Activated naive CD8-positive, alpha-beta T cell treated with anti-CD3 and anti-CD28 coated beads, Interleukin-2, amount 10 ng/mL, durations not matched to agents 7 days and 5 days (primary cell): ENCODE results near the gene KMT2A. TPM values are rescaled to one million over a fixed set of nuclear protein-coding genes. Genes with fewer than 3 reads are reported as not detected.
A peak's percentile ranks its signal among the peaks of the same experiment; 100 is the strongest.
"Not testable (repeated sequence)": the region's sequence is repeated elsewhere in the genome, so short reads cannot be mapped to it uniquely, and the experiment has no call there.

Experiments
- ATAC-seq: fragments of 150-1000 bp; cut with Tn5 transposase; one replicate; pipeline ENCODE4 v1.10.0; 2021; ENCODE audit warnings: low read depth, moderate library complexity
- POLR2A ChIA-PET: fragments of 350-600 bp; sonication (Branson Sonifier 250); formaldehyde crosslinking; loops from one replicate; lab custom pipeline; 2021; ENCODE audit warnings: antibody characterized with exemption; lab: Charles Lee
- DNase-seq: peaks from one replicate; pipeline ENCODE4 v3.0.0; 2021
- H3K27ac Mint-ChIP-seq: one replicate; pipeline ENCODE4 v1.8.0; 2022; ENCODE audit warnings: mild to moderate bottlenecking, mixed read lengths
- H3K27me3 Mint-ChIP-seq: one replicate; pipeline ENCODE4 v1.8.0; 2022; ENCODE audit warnings: mild to moderate bottlenecking, moderate library complexity, mixed read lengths
- H3K36me3 Mint-ChIP-seq: one replicate; pipeline ENCODE4 v1.8.0; 2021; ENCODE audit warnings: mild to moderate bottlenecking, mixed read lengths
- H3K4me1 Mint-ChIP-seq: one replicate; pipeline ENCODE4 v1.8.0; 2021; ENCODE audit warnings: mixed read lengths
- H3K4me3 Mint-ChIP-seq: one replicate; pipeline ENCODE4 v1.8.0; 2022; ENCODE audit warnings: mild to moderate bottlenecking, moderate library complexity, mixed read lengths
- H3K9me3 Mint-ChIP-seq: one replicate; pipeline ENCODE4 v1.8.0; 2021; ENCODE audit warnings: mixed read lengths
- total RNA-seq, 2 experiments: library from RNA; stranded (reverse); gene quantifications; one replicate each; pipeline ENCODE4 v1.2.3, GENCODE V29; 2021

Gene KMT2A
- 100 to 1,000 TPM; 117 to 126 TPM for total RNA-seq

DNA sequence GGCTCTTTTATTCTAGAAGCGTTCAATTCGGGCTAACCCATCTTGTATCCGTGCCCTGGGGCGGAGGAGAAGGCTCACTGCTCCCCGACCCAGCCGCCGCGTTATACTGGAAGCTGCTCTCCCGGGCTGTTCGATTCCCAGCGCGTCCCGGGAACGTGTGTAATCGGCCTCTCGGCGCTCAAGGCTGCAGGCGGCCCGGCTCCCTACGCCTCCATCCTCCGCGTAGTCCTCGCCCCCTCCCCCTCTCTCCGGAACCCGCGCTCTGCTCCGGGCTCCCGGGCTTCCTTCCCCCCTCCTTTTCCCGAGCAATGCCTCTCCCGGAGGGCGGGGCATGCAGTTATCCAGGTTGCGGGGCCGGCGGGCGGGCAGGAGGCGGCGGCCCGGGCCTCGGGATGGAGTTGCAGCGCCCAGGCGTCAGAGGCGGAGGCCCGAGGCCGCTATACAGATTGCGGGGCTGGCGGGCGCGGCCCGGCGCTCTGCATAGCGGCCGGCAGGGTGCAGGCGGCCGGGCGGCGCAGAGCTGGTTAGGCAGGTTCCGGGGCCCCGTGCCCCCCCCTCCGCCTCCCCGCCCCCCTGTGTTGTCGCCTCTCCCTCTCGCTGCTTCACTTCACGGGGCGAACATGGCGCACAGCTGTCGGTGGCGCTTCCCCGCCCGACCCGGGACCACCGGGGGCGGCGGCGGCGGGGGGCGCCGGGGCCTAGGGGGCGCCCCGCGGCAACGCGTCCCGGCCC, at the start of gene KMT2A:
TSS of gene KMT2A (plus strand) at position 600 of the 732 bp plus-strand sequence. CDS start at position 621, 21 bp downstream.
- DNase-seq (peak; percentile 99), ATAC-seq (peak; percentile 44)
- Mint-ChIP-seq H3K27ac (peak within 1 kb of the TSS; percentile 94), H3K36me3 (peaks cover 4% of the 10 kb centered on the region), H3K4me3 (peak within 1 kb of the TSS; percentile 98), H3K4me1 (peaks cover 28% of the 10 kb centered on the region), H3K9me3 (no peaks in the 10 kb centered on the region), H3K27me3 (peaks cover 4% of the 10 kb centered on the region)
- POLR2A ChIA-PET = interaction anchor here (0.6 to 2.5 kb wide), 17 partner anchors 8 to 583 kb away, joined by 3 to 22 read pairs (median 3); partner anchors contain the start of genes ARCN1, ATP5MG, CD3G and MPZL3

- Mint-ChIP-seq H3K9me3 (no peaks in the 10 kb centered on the region), H3K36me3 (peaks cover 19% of the 10 kb centered on the region), H3K4me1 (peaks cover 36% of the 10 kb centered on the region), H3K27ac (peak overlapping the region; percentile 86), H3K4me3 (peak overlapping the region; percentile 43), H3K27me3 (no peaks in the 10 kb centered on the region)
- no peak for DNase-seq
- POLR2A ChIA-PET = no interaction called here
- ATAC-seq = no peak
These were observed 40.2 kb upstream of the KMT2A start for GRCh38 chr11:118396097-118396501.

DNA sequence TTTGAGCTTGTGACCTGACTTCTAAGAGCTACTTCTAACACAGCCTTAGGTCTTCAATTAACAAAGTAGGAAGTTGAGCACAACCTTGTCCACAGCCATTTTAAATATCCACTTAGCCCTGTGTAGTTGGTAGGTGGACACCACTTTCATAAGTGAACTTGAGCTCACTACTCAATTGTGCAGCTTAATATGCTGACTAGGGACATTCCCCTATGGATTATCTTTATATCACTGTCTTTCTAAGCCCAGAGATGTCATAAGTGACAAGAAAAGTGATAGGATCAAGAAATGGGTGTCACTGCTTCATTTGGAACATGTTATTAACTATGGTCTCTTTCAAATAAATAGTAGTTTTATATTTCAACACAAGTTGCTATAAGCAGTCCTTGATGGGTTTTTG, 38.8 kb upstream of the KMT2A start:
- Mint-ChIP-seq H3K4me1 (peaks cover 37% of the 10 kb centered on the region), H3K27me3 (no peaks in the 10 kb centered on the region), H3K9me3 (no peaks in the 10 kb centered on the region), H3K27ac (no peak overlapping the region), H3K4me3 (no peak overlapping the region), H3K36me3 (peaks cover 22% of the 10 kb centered on the region)
- DNase-seq (no peak), ATAC-seq (no peak)
- POLR2A ChIA-PET = interaction anchor here (0.7 to 3.9 kb wide), 4 partner anchors 38 to 670 kb away, joined by 3 to 22 read pairs (median 8); partner anchors contain the start of genes KMT2A, UBE4A and VPS11

DNA sequence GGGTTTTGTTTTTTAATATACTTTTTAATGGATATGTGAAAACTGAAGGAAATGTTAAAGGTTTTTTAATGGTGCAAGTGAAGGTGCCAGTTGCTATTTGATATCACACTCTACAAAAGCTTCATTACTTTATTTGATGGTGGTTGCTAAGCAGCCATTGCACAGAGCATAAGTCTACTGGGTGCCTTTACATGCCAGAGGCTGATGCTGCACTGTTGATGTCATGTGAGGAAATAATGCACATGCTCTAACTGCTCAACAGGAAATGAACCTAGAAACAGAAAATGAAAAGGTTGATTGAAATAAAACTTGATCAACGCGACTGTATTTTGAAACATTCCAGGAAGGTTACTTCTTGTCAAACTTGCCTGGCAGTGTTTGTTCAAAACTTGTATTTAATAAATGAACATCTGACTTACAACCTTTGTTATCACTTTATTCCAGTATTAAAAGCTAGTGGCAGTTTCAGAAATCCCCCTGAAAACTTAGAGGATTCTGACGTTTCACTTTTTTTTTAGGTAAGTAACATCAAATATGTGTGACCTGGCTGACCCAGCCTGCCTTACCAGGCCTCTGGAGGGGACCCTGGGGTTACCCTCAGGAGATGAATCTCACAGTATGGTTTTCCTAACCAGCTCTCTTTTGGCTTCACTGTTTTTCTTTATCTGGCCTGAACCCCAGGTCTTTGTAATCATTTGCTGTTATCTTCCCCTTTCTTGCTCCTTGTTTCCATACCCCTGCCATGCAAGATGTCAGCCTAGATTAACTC, 37.3 kb upstream of the KMT2A start:
- peak; percentile 85 for ATAC-seq
- Mint-ChIP-seq H3K36me3 (peaks cover 17% of the 10 kb centered on the region), H3K9me3 (no peaks in the 10 kb centered on the region), H3K27me3 (no peaks in the 10 kb centered on the region), H3K4me3 (peak overlapping the region; percentile 97), H3K4me1 (peaks cover 41% of the 10 kb centered on the region), H3K27ac (peak overlapping the region; percentile 100)
- POLR2A ChIA-PET = interaction anchor here (0.6 to 3.9 kb wide), 5 partner anchors 37 to 94 kb away, joined by 3 to 22 read pairs (median 4); partner anchors contain the start of genes KMT2A and UBE4A
- DNase-seq = no peak

DNA sequence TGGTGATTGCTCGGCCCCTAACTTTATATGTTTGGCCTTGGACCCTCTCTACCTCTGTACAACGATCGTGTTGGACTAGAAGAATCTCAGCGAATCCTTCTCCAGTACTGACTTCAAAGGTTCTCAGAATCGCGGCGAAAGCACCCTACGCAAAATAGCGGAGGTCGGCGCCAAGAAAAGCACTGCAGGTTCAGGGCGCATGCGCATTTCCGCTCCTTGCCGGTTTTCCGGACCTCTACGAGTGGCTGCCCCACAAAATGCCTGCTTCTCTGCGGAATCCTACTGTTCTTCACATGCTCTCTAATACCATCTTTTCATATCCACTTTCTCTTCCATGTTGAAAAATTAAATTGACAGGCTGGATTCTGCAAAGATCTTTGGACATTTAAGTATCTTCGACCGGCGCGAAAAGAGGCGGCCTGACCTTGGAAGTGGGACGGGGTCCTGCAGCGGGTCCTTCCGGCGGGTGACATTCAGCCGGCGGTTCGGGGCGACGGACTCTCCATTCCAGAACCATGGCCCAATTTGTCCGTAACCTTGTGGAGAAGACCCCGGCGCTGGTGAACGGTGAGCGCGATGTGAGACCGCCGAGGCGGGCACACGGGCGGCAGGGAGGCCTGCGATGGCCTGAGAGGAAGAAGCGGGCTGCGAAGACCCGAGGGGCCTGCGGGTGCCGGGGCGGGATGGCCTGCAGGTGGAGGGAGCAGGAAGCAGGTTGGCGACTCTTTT, 35.0 kb upstream of the KMT2A start, which contains the start of gene ATP5MG:
TSS of gene ATP5MG (plus strand) at position 456 of the 729 bp plus-strand sequence. CDS start at position 516, 60 bp downstream.
- H3K4me3 Mint-ChIP-seq = peak within 1 kb of the TSS; percentile 97
- peak; percentile 89 for DNase-seq
- peak within 1 kb of the TSS; percentile 100 for H3K27ac Mint-ChIP-seq
- ATAC-seq = peak; percentile 61
- POLR2A ChIA-PET = interaction anchor here (0.7 to 2.1 kb wide), 3 partner anchors 16 to 34 kb away, joined by 3 to 19 read pairs (median 7); partner anchors contain the start of gene KMT2A
- H3K36me3 Mint-ChIP-seq = peaks cover 16% of the 10 kb centered on the region
- no peaks in the 10 kb centered on the region for H3K9me3 Mint-ChIP-seq
- no peaks in the 10 kb centered on the region for H3K27me3 Mint-ChIP-seq
- H3K4me1 Mint-ChIP-seq = peaks cover 47% of the 10 kb centered on the region

DNA sequence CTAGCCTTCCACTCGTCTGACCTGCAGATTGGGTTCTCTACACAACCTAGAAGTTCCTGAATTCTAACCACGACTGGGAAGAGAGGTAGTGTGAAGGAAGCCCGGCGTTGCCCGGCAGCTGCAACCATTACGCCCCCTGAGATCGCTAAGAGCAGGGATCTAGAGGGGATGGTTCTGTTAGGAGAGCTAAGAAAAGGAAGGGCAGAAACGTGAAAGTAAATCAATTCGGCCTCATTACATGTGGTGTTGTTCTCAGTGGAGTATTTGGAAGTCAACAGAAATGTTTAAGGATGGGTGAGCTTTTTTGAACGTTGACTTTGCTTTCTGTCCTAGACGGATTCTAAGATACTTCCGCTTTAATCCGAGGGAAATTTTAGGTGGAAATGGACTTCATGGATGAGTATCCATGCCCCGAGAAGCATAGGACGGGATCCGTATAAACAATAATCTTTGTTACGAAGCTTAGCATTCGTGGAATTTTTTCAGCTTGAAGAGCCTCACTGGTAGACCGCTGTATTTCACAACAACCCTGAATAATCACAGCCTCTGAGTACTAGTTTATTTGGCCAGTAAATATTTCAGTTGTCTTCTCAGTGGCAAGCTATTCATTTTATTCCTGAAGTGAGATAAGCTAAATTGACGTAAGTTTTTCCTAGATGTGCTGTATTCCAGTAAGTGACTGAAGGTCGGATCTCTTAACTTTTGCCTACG, 34.3 kb upstream of the KMT2A start:
- Mint-ChIP-seq H3K27ac (peak overlapping the region; percentile 100), H3K27me3 (no peaks in the 10 kb centered on the region), H3K9me3 (no peaks in the 10 kb centered on the region), H3K4me1 (peaks cover 43% of the 10 kb centered on the region), H3K4me3 (peak overlapping the region; percentile 97), H3K36me3 (peaks cover 22% of the 10 kb centered on the region)
- POLR2A ChIA-PET = interaction anchor here (0.6 to 2.1 kb wide), 4 partner anchors 16 to 359 kb away, joined by 3 to 19 read pairs (median 6); partner anchors contain the start of gene KMT2A
- DNase-seq = no peak
- no peak for ATAC-seq

DNA sequence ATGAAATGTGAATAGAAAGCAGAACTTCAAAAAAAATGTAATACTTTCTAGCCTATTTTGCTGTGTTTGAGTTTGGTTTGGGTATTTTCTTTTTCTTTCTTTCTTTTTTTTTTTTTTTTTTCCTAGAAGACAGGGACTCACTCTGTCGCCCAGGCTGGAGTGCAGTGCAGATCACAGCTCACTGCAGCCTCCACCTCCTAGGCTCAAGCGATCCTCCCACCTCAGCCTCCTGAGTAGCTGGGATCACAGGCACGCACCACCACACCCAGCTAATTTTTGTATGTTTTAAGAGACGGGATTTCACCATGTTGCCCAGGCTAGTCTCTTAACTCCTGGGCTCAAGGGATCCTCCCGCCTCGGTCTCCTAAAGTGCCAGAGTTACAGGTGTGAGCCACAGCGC, 33.7 kb upstream of the KMT2A start:
- ATAC-seq, H3K9me3 Mint-ChIP-seq, H3K27me3 Mint-ChIP-seq, DNase-seq: not testable (repeated sequence)
- H3K36me3 Mint-ChIP-seq = peaks cover 22% of the 10 kb centered on the region
- H3K4me3 Mint-ChIP-seq = peak overlapping the region; percentile 97
- peaks cover 42% of the 10 kb centered on the region for H3K4me1 Mint-ChIP-seq
- peak overlapping the region; percentile 59 for H3K27ac Mint-ChIP-seq
- POLR2A ChIA-PET = interaction anchor here (0.6 to 2.1 kb wide), 4 partner anchors 28 to 358 kb away, joined by 3 to 19 read pairs (median 6); partner anchors contain the start of gene KMT2A

DNA sequence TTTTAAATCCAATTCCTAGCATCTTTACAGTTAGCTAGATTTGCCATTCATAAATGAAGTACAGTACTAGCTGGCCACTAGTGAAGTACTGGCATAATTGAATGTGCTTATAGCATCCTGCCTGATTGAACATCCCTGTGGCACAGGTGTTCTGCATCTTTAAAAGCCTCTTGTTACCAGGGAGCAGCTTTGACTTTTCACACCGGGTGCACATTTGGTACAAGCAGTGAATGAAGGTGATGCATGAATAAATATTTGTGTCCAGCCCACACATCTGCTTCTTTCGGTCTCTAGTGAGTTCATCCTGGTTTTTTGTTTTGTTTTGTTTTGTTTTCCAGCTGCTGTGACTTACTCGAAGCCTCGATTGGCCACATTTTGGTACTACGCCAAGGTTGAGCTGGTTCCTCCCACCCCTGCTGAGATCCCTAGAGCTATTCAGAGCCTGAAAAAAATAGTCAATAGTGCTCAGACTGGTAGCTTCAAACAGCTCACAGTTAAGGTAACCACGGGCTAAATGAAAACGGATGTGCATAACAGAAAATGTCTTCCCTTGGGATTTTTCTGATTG, 29.6 kb upstream of the KMT2A start:
- Mint-ChIP-seq H3K27ac (no peak overlapping the region), H3K4me1 (peaks cover 28% of the 10 kb centered on the region), H3K36me3 (peaks cover 26% of the 10 kb centered on the region), H3K9me3 (no peaks in the 10 kb centered on the region), H3K27me3 (no peaks in the 10 kb centered on the region), H3K4me3 (no peak overlapping the region)
- POLR2A ChIA-PET = no interaction called here
- DNase-seq (no peak), ATAC-seq (no peak)

DNA sequence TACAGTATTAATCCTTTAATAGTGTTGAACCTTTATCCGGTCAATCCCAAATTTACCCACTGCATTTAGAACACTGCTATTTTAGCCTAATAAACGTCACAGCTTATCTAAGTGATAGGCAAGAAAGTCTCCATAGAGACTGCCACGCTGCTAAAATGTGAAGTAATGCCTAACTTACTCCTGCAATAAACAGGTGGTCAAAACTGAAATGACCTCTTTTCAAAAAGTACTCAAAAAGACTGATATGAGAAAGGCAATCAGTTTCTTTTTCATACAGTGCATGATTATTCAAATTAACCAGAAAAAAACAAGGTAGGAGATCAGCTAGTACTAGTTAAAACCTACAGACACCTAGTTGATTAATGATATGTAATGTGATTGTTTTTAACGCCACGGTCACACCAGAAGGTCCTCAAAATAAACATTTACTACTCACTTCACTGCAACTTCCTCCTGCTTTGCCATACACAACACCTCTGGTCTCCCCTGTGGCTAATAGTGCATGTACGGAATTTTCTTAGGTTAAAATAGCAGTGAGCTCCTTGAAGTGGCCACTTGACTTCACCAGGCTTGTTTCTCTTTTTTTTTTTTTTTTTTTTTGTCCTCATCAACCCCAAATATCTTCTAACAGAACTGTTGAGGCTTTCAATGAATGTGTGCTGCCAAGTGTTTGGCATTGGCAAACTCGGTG, 26.1 kb upstream of the KMT2A start:
- POLR2A ChIA-PET = interaction anchor here (0.6 kb wide), 1 partner anchor 432 kb away, joined by 3 read pairs; no protein-coding TSS in a partner anchor
- Mint-ChIP-seq H3K27me3 (no peaks in the 10 kb centered on the region), H3K4me1 (peaks cover 12% of the 10 kb centered on the region), H3K36me3 (peaks cover 23% of the 10 kb centered on the region), H3K4me3 (no peak overlapping the region), H3K27ac (no peak overlapping the region), H3K9me3 (no peaks in the 10 kb centered on the region)
- DNase-seq (no peak), ATAC-seq (no peak)

- H3K4me1 Mint-ChIP-seq = peaks cover 7% of the 10 kb centered on the region
- no peaks in the 10 kb centered on the region for H3K9me3 Mint-ChIP-seq
- DNase-seq (no peak), ATAC-seq (no peak)
- no peak overlapping the region for H3K4me3 Mint-ChIP-seq
- H3K27me3 Mint-ChIP-seq = no peaks in the 10 kb centered on the region
- POLR2A ChIA-PET = interaction anchor here (0.7 kb wide), 1 partner anchor 52 kb away, joined by 3 read pairs; the partner anchor contains the start of gene UBE4A
- no peak overlapping the region for H3K27ac Mint-ChIP-seq
- peaks cover 18% of the 10 kb centered on the region for H3K36me3 Mint-ChIP-seq
These were observed 24.8 kb upstream of the KMT2A start for GRCh38 chr11:118411530-118411929.

- Mint-ChIP-seq H3K9me3 (no peaks in the 10 kb centered on the region), H3K27ac (no peak overlapping the region)
These were observed 23.4 kb upstream of the KMT2A start for GRCh38 chr11:118412921-118413320.

More at GRCh38 chr11:118412921-118413320, 23.4 kb upstream of the KMT2A start:
- ATAC-seq (no peak), DNase-seq (no peak)
- POLR2A ChIA-PET = no interaction called here
- Mint-ChIP-seq H3K4me3 (no peak overlapping the region), H3K36me3 (peaks cover 12% of the 10 kb centered on the region), H3K4me1 (peaks cover 7% of the 10 kb centered on the region), H3K27me3 (no peaks in the 10 kb centered on the region)
